HepG2 (cell line): ENCODE results near the gene PLEKHS1. TPM values are rescaled to one million over a fixed set of nuclear protein-coding genes. Genes with fewer than 3 reads are reported as not detected.
"Not testable (repeated sequence)": the region's sequence is repeated elsewhere in the genome, so short reads cannot be mapped to it uniquely, and the experiment has no call there.

Experiments used
- ATAC-seq: fragments of 200-7000 bp; cut with Tn5 transposase; 3 replicates; pipeline ENCODE4 v1.9.1; 2020; ENCODE audit warnings: mild to moderate bottlenecking, moderate library complexity
- BruUV-seq: library from RNA; stranded (reverse); fragments of 400-500 nt; replicated peaks from 2 replicates; lab custom pipeline; 2021; lab: Mats Ljungman, UMichigan
- CTCF ChIA-PET: fragments of 300-600 bp; formaldehyde crosslinking; extraction: SDS; loops from one replicate; lab custom pipeline; 2021; ENCODE audit warnings: low total read pairs, inconsistent platforms, low intra/inter-chr PET ratio; lab: Yijun Ruan, JAX
- POLR2A ChIA-PET: fragments of 350-600 bp; sonication (Branson Sonifier 250); formaldehyde crosslinking; loops from one replicate; lab custom pipeline; 2020; ENCODE audit warnings: antibody characterized with exemption, inconsistent platforms; lab: Yijun Ruan, JAX
- DNase-seq: peaks from one replicate; pipeline ENCODE4 v3.0.0-alpha.2; 2015; ENCODE audit warnings: low spot score
- FAIRE-seq: peaks from 3 replicates; lab custom pipeline; 2011; peaks lifted over from hg19 to GRCh38; lab: Jason Lieb, UNC
- H2AFZ ChIP-seq: one replicate; pipeline ENCODE4 v1.6.1; 2011; ENCODE audit warnings: low read length, inconsistent platforms
- H3K27ac ChIP-seq: fragments of 300-600 bp; 3 replicates; pipeline ENCODE4 v1.8.0; 2011; ENCODE audit warnings: mixed run types, mild to moderate bottlenecking, mixed read lengths, low read length, inconsistent platforms; ENCODE audit not compliant: insufficient read depth; ENCODE audit errors: extremely low read length
- H3K27me3 ChIP-seq, 2 experiments: fragments of 200-600 bp in 1 of 2; 2 replicates in 1 of 2; 3 replicates in 1 of 2; pipeline versions ENCODE4 v1.6.0 to v1.8.0; 2011; ENCODE audit warnings: low read length in 2 of 2, mild to moderate bottlenecking in 2 of 2, moderate library complexity in 2 of 2, inconsistent platforms in 1 of 2; ENCODE audit not compliant: insufficient read depth in 2 of 2, control insufficient read depth in 1 of 2
- H3K36me3 ChIP-seq, 2 experiments: fragments of 200-600 bp in 1 of 2; replicated peaks in 1 of 2; 2 replicates in 1 of 2; 3 replicates in 1 of 2; pipeline versions ENCODE4 v1.5.1 to v1.8.0; 2011; ENCODE audit warnings: low read length in 2 of 2, inconsistent platforms in 1 of 2; ENCODE audit not compliant: insufficient read depth in 2 of 2, control insufficient read depth in 1 of 2
- H3K4me1 ChIP-seq: 2 replicates; pipeline ENCODE4 v1.5.1; 2012; ENCODE audit warnings: low read length, inconsistent platforms; ENCODE audit not compliant: insufficient read depth
- H3K4me2 ChIP-seq: 2 replicates; pipeline ENCODE4 v1.6.0; 2011; ENCODE audit warnings: low read depth, low read length, inconsistent platforms
- H3K4me3 ChIP-seq, 3 experiments: fragments of 200-600 bp in 1 of 3; sonication (generic), shearing (Covaris generic) in 1 of 3; replicated peaks in 1 of 3; 2 replicates each; pipeline ENCODE4 v1.5.1; 2011 to 2016; ENCODE audit warnings: low read length in 3 of 3, inconsistent platforms in 2 of 3, low read depth in 2 of 3, mild to moderate bottlenecking in 2 of 3, control low read depth in 1 of 3, mixed read lengths in 1 of 3; ENCODE audit not compliant: insufficient read depth in 1 of 3
- H3K79me2 ChIP-seq: one replicate; pipeline ENCODE4 v1.6.1; 2011; ENCODE audit warnings: low read length, inconsistent platforms; ENCODE audit not compliant: insufficient read depth
- H3K9ac ChIP-seq: 2 replicates; pipeline ENCODE4 v1.6.0; 2011; ENCODE audit warnings: mild to moderate bottlenecking, low read depth, low read length, inconsistent platforms; ENCODE audit not compliant: insufficient read depth
- H3K9me3 ChIP-seq: 2 replicates; pipeline ENCODE4 v1.5.1; 2012; ENCODE audit warnings: mild to moderate bottlenecking, low read length
- H4K20me1 ChIP-seq: 2 replicates; pipeline ENCODE4 v1.6.0; 2011; ENCODE audit warnings: inconsistent platforms, mild to moderate bottlenecking, low read length, moderate library complexity; ENCODE audit not compliant: insufficient read depth
- BRF2 ChIP-seq: sonication (generic); formaldehyde crosslinking; IDR thresholded peaks from 2 replicates; pipeline ENCODE4 v1.8.1; 2022; ENCODE audit warnings: mild to moderate bottlenecking, missing genetic modification reagents
- EZH2 ChIP-seq: conservative IDR thresholded peaks from 2 replicates; pipeline ENCODE4 v1.6.1; 2012; ENCODE audit warnings: mild to moderate bottlenecking, low read depth, low read length, moderate library complexity
- FOXM1 ChIP-seq: sonication (generic); formaldehyde crosslinking; IDR thresholded peaks from 2 replicates; pipeline ENCODE4 v1.5.0; 2020; ENCODE audit warnings: missing genetic modification reagents
- KDM5A ChIP-seq: fragments of 200-600 bp; sonication (generic); IDR thresholded peaks from 2 replicates; pipeline ENCODE4 v1.7.0; 2018; ENCODE audit warnings: antibody characterized with exemption, mild to moderate bottlenecking, low read length, borderline replicate concordance
- NR1H2 ChIP-seq: sonication (generic); formaldehyde crosslinking; IDR thresholded peaks from 2 replicates; pipeline ENCODE4 v1.8.1; 2022; ENCODE audit warnings: low read depth, missing genetic modification reagents, borderline replicate concordance
- SAP130 ChIP-seq: IDR thresholded peaks from 2 replicates; pipeline ENCODE4 v1.6.1; 2016; ENCODE audit warnings: low read depth
- SMC3 ChIP-seq: IDR thresholded peaks from 2 replicates; pipeline ENCODE4 v1.6.1; 2011; ENCODE audit warnings: low read length, improper control_type of control experiment
- TRAFD1 ChIP-seq: sonication (generic); formaldehyde crosslinking; IDR thresholded peaks from 2 replicates; pipeline ENCODE4 v1.5.1; 2020; ENCODE audit warnings: missing genetic modification reagents, mild to moderate bottlenecking, borderline replicate concordance
- ZBTB2 ChIP-seq: sonication (generic); formaldehyde crosslinking; IDR thresholded peaks from 2 replicates; pipeline ENCODE4 v1.8.0; 2022; ENCODE audit warnings: low read depth, missing genetic modification reagents
- ZNF264 ChIP-seq: sonication (generic); formaldehyde crosslinking; IDR thresholded peaks from 2 replicates; pipeline ENCODE4 v1.4.0; 2020; ENCODE audit warnings: missing genetic modification reagents
- ZNF432 ChIP-seq: sonication (generic); formaldehyde crosslinking; IDR thresholded peaks from 2 replicates; pipeline ENCODE4 v1.5.0; 2020; ENCODE audit warnings: missing genetic modification reagents, mild to moderate bottlenecking, borderline replicate concordance
- ZNF580 ChIP-seq: IDR thresholded peaks from 2 replicates; pipeline ENCODE4 v1.6.1; 2016; ENCODE audit warnings: low read depth, borderline replicate concordance
- whole genome bisulfite sequencing: methylation state at CpG from one replicate; pipeline ENCODE4 v1.1.6; 2017; ENCODE audit warnings: low lambda C conversion rate; 5-methylcytosine and 5-hydroxymethylcytosine counted together
- in situ Hi-C: cut with HindIII; loops from 2 replicates; pipeline ENCODE4 v1.10.0; 2017; ENCODE audit warnings: low pct_unique_long_range_greater_than_20kb; ENCODE audit not compliant: extremely low pct_ligation_motif_present
- intact Hi-C: fragments of 100-400 bp; cut with micrococcal nuclease; formaldehyde crosslinking; loops from one replicate; pipeline ENCODE4 v1.10.0; 2022; ENCODE audit not compliant: unreplicated experiment
- polyA plus RNA-seq, 8 experiments: library from polyadenylated mRNA; depleted of rRNA in 3 of 8; stranded (reverse) in 7 of 8; unstranded in 1 of 8; fragments of >200 nt; fragmentation: Illumina TruSeq in 4 of 8; extraction: Trizol in 4 of 8; gene quantifications; 2 replicates each; pipeline versions ENCODE4 v1.2.1 to v1.2.3, GENCODE V29; 2011 to 2016; ENCODE audit warnings: low read depth in 4 of 8, missing spikeins in 1 of 8, mixed read lengths in 1 of 8; ENCODE audit not compliant: insufficient read depth in 1 of 8
- total RNA-seq, 5 experiments: library from RNA; depleted of rRNA; stranded (reverse); fragments of >200 nt; fragmentation: Illumina TruSeq; extraction: Trizol; gene quantifications; 2 replicates each; pipeline ENCODE4 v1.2.3, GENCODE V29; 2016; ENCODE audit warnings: low read depth in 1 of 5

Gene PLEKHS1
- total and polyA plus RNA-seq, 2 of the 13 experiments (the other 11 are each of a cell fraction or from before 2014, with no cell fraction given): not detected

GRCh38 chr10:113771131-113771530 lies 19.6 kb downstream of the PLEKHS1 start:
- H3K9me3 ChIP-seq, H4K20me1 ChIP-seq, ATAC-seq, H3K9ac ChIP-seq, POLR2A ChIA-PET, H3K36me3 ChIP-seq, H2AFZ ChIP-seq, H3K4me1 ChIP-seq, H3K27ac ChIP-seq, BruUV-seq, H3K4me2 ChIP-seq, in situ Hi-C loops, FAIRE-seq, H3K79me2 ChIP-seq, H3K4me3 ChIP-seq, CTCF ChIA-PET, DNase-seq, intact Hi-C loops: not testable (repeated sequence)
- 9% methylated on average over 3 of the region's 3 CpGs for WGBS
- H3K27me3 ChIP-seq: peaks cover 0 to 15% of the 10 kb centered on the region in 2 experiments; a peak in 2 of 5 replicates

GRCh38 chr10:113775686-113776294 lies 24.3 kb downstream of the PLEKHS1 start:
- CTCF ChIA-PET: no interaction called here
- no peak for ATAC-seq

More at GRCh38 chr10:113775686-113776294, 24.3 kb downstream of the PLEKHS1 start:
- Histone ChIP-seq H2AFZ (no peak overlapping the region), H4K20me1 (no peaks in the 10 kb centered on the region), H3K36me3 (no peaks in the 10 kb centered on the region), H3K4me3 (no peak overlapping the region), H3K9me3 (no peaks in the 10 kb centered on the region), H3K27ac (no peak overlapping the region), H3K27me3 (no peaks in the 10 kb centered on the region; a peak in 2 of 5 replicates), H3K79me2 (no peaks in the 10 kb centered on the region), H3K9ac (no peak overlapping the region), H3K4me1 (no peaks in the 10 kb centered on the region), H3K4me2 (no peak overlapping the region)
- POLR2A ChIA-PET: no interaction called here
- intact Hi-C loops (no loop called here), in situ Hi-C loops (no loop called here)
- DNase-seq: no peak
- BruUV-seq: no TSS peak
- no peak for TF ChIP-seq NR1H2
- TF ChIP-seq TRAFD1: no peak
- no peak for TF ChIP-seq ZNF432 (CRISPR knock-in tag)
- no peak for TF ChIP-seq BRF2
- TF ChIP-seq KDM5A: no peak
- no peak for TF ChIP-seq FOXM1 (CRISPR knock-in tag)
- no peak for TF ChIP-seq EZH2
- no peak for TF ChIP-seq SAP130
- no peak for TF ChIP-seq SMC3
- no peak for TF ChIP-seq ZNF580 (CRISPR knock-in tag)
- no peak for TF ChIP-seq ZBTB2 (CRISPR knock-in tag)
- TF ChIP-seq ZNF264 (CRISPR knock-in tag): no peak
- WGBS: 25% methylated on average over 4 of the region's 4 CpGs
- no peak for FAIRE-seq
